HT1080 (cell line): ENCODE measurements around the gene KICS2. TPM values are rescaled to one million over a fixed set of nuclear protein-coding genes. Genes with fewer than 3 reads are reported as not detected.

Experiments
- DNase-seq: peaks from one replicate; pipeline ENCODE4 v3.0.0-alpha.2; 2015; ENCODE audit warnings: low read depth
- polyA plus RNA-seq, 2 experiments: library from polyadenylated mRNA; depleted of rRNA; stranded (reverse); fragments of >200 nt; gene quantifications; 2 replicates each; pipeline ENCODE4 v1.2.3, GENCODE V29; 2015
- total RNA-seq: library from RNA; depleted of rRNA; stranded (reverse); fragments of >200 nt; shearing (Covaris generic); gene quantifications from 2 replicates; pipeline ENCODE4 v1.2.3, GENCODE V29; 2014; rRNA removed

Gene KICS2
- 7.1 and 10.7 TPM in 2 replicates for total RNA-seq
- 7.2 and 7.9 TPM in 2 replicates for polyA plus RNA-seq (2015; cell fraction: cytosol; rRNA removed)
- polyA plus RNA-seq (2015; cell fraction: nucleus; rRNA removed): 6.9 and 7.5 TPM in 2 replicates

DNA sequence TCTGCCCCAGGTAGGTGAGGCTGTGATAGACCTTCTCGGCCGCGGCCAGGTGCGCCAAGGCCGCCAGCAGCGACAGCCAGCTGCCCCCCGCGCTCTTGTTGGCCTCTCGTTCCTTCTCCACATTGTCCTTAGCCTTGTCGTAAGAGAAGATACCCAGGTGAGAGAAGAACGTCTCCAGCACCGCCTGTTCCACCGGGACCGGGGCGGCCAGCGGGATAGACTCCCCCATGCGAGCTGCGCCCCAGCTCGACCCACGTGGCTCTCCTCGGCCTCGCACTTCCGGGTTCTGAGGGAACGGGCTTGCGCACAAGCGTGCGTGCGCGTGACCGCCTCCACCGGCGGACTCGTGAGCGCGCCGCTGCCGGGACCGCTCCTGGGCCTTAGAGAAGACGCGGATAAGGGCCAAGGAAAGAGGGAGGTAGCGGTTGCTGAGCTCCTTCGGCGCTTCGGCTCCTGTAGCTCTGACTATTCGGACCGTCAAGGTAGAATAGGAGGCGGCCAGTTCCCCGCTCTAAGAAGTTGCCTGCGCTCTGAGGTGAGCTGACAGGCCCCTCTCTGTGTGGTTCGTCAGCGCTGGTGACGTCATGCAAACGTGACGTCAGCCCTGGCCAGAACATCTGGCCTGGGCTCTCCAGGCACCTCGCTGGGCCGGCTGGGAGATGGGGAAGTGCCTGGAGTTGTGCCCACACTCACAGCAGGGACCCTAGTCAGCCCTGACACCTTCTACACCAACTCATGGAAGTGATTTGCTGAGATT lies at the start of gene KICS2:
Gene KICS2 (minus strand): TSS at position 288 of the 757 bp plus-strand sequence. CDS start 59 bp downstream, at position 229.
- DNase-seq: peak; percentile 91

DNA sequence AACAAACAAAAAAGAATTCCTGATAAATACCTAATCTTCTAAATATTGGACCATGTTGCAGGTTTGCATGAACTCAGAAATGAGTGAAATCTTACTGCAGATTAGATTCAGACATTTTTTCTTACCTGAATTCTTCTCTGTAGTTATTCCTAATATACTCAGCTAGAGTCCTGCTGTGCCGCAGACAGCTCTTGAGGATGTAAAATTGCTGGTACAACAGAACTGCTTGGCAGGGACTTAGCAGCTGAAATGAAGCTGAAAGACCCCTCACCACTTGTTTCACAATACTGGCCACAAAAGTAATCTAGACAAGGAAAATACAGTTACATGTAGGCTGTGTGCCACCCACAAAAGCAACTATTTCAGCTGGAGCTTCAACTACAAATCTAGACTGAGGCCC lies 48.3 kb upstream of the KICS2 start:
- no peak for DNase-seq

DNA sequence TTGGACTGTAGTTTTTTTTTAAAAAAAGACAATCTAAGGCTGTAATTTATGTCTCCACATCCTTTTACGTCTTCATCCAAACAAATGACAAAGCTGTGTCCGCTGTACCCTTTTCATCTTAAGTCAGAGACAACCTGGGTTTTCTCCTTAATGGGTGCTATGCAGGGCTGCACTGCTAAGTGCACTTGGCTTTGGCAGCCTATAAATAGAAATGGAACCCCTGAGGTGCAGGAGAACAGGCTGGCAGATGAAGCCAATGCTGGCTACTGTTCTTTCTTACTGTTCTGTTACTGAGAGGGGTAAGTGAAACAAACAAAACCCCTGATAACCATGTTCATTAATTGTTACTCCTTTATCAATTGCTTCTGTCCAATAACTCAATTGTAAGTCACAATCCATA lies 47.1 kb upstream of the KICS2 start:
- DNase-seq: no peak

DNA sequence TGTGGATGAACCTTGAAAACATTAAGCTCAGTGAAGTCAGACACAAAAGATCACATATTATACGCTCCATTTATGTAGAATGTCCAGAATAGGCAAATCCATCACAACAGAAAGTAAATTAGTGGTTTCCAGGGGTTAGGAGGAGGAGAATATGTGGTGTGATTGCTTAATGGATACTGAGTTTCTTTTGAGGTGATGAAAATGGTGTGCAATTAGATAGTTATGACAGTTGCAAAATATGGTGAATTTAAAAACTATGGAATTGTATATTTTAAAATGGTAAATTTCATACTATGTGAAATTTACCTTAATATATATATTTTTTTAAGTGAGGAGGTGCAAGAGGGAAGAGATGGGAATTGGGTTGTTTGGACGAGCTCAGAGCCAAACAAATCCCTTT lies 46.3 kb upstream of the KICS2 start:
- no peak for DNase-seq

DNA sequence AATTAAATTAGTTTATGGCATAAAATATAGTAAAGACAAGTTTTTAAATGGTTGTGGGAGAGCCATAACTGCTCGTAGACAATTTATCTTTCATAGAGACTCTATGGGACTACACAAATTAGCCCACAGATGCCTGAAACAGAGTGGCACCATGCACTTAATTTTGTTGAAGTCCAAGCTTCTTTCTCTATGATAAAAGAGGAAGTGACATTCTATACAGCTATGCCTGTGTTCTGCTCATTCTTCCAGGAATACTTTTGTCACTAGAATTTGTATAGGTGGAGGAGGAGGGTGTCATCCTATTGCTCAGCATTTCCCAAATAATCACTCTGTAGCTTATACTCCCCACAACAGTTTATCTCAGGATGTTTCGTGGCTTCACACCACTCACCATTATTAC lies 43.7 kb upstream of the KICS2 start:
- no peak for DNase-seq

DNA sequence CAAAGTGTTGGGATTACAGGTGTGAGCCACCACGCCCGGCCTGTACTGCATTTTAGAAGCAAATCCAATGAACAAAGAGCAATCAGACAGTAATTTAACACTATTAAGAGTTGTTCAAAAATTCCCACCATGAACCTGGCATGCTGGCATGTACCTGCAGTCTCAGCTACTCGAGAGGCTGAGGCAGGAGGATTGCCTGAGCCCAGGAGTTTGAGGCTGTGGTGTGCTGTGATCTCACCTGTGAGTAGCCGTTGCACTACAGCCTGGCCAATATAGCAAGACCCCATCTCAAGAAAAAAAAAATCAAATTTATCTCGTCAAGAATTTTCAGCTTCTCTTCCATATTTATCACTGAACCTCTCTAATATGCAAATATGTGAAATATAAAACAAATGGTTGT lies 39.7 kb upstream of the KICS2 start:
- DNase-seq: no peak

DNA sequence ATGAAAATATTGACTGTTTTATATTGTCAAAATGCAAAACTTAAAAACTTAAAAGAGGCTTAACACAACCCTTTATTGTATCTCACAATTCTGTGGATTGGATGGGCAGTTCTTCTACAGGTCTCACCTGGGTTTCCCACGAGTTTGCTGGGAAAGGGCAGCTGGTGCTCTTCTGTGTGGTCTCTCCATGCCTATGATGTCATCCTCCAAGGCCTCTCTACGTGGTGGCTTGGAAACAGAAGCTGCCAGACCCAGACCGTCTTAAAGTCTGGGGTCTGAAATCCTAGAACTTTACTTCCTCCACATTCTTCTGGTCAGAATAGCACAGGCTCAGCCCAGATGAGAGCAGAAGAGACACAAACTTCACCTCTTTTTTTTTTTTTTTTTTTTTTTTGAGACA lies 36.5 kb upstream of the KICS2 start:
- DNase-seq: no peak

DNA sequence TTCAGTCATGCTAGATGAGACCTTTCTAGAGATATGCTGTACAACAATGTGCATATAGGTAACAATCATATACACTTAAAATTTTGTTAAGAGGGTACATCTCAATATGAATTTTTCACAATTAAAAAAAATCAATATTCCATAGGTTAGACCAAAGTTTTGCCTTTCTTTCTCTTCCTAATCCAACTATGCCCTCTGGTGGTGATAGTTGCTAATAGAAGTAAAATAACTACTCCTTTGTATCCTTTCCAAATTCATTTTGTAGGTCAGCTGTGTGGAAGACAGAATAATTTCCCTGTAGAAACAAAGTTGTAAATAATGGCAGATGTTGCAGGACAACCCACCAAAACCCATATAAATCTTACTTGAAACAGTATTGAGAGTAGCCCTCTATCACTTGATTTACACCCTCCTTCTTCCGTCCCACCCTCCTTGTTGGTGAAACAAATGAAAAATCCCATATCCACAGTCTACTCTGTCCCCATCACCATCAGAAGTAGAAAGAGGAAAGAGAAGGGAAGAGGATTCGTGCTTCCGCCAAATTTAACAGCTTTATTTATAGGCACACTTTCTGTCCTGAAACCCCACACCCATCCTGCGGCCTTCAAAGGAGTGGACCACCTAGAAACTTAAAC lies 34.2 kb upstream of the KICS2 start:
- DNase-seq: peak; percentile 50

DNA sequence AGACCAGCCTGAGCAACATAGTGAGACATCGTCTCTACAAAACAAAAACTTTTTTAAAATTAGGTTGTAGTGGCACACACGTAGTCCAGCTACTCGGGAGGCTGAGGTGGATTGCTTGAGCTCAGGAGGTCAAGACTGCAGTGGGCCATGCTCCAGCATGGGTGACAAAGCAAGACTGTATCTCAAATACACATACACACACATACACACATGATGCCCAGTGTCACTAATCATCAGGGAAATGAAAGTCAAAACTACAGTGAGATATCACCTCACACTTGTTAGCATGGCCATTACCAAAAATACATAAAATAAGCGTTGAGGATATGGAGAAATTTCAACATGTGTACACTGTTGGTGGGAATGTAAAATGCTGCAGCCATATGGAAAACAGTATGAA lies 33.2 kb upstream of the KICS2 start:
- DNase-seq: no peak

DNA sequence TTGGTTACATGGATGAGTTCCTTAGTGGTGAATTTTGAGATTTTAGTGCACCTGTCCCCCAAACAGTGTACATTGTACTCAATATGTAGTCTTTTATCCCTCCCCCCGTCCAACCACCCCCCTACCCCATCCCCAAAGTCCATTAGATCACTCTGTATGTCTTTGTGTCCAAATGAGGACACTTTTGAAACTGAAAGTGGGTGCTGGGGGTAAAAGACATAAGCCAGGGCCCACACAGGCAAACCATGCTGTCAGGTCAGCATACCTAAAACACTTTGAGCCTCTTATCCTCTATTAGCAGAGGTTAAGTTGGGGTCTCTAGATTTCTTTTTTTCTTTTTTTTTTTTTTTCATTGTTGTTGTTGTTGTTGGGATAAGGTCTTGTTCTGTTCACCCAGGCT lies 31.3 kb upstream of the KICS2 start:
- no peak for DNase-seq

DNA sequence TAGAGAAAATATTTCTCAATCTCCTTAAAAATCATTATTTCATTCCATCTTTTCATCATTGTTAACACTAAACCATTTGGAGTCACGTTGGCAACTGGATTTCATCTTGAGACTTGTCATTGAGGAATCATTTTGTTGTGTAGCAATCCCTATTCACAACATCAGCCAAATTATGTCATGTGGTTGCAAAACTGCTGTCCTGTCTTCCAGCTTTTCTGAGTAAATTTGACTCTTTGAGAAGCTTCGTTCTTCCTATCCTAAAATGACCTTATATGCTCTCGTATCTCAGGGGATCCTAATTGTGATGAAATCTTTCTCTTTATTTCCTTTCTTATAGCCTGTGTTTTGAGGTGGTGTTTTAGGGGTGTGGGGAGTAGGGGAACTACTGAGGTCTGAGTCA lies 30.6 kb upstream of the KICS2 start:
- DNase-seq: no peak

DNA sequence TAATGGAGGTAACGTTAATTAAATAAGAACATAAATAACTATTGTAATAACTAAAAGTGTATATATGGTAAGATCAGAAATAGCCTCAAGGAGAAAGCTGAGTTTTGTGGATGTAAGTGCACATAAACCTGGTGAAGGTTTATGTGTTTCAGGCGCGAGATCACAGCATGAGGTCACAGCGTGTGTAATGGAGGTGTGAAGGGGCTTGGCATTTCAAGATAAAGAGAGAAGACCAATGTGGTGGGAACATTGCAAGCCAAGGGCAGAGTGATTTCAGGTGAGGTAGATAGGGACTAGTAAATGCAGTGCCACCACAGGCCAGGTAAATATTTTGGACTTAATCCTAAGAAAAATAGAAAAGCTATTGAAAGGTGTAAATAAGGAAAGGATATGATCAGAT lies 21.7 kb upstream of the KICS2 start:
- no peak for DNase-seq

DNA sequence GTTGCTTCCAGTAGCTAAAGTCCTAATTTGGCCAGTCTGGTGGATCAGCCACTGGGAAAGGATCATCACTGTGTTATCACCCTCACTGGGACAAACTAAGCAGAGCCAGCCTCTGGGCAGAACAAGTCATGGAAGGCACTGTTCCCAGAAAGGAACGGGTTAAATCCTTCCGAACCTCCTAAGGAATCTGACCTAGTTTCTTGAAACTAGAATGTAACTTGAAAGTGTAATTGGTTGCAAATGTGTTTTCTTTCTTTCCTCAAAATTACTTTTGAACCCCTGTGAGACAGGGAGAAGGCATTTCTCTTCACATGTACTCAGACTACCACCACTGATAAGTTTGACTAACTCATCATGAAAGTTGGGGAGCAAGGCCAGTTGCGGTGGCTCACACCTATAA lies 18.7 kb upstream of the KICS2 start:
- no peak for DNase-seq

DNA sequence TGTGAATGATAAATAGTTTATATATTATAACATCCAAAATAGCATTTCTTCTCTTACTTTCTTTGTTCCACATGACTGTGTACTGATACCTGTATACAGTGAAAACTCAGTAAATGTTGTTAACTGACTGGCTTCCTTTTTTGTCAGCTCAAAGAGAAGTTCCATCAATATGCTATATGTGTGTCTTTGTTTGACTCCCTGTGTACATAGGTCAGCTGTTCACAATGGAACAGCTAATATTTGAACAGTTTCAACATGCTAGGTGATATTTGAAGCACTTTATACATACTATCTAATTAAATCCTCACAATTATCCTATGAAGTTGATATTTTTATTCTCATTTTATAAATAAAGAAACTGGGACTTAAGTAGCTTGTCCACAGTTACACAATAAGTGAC lies 15.3 kb upstream of the KICS2 start:
- no peak for DNase-seq

DNA sequence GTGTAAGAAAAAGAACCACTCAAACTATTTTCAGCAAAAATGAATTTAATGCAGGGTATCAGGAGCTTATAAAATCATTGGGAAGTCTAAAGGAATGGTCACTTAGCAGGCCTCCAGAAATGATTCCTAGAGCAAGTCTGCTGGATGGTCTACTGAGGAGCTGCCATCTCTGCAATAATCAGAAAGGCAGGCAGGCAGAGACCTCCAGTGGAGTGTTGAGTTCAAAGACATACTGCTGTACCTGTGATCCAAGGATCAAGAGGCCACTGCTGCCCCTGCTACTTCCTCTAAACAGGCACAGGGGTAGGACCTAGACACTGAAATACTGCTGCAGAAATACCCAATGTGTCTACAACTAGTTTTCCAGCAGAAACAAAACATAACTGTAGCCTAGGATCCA lies 14.5 kb upstream of the KICS2 start:
- peak; percentile 29 for DNase-seq

DNA sequence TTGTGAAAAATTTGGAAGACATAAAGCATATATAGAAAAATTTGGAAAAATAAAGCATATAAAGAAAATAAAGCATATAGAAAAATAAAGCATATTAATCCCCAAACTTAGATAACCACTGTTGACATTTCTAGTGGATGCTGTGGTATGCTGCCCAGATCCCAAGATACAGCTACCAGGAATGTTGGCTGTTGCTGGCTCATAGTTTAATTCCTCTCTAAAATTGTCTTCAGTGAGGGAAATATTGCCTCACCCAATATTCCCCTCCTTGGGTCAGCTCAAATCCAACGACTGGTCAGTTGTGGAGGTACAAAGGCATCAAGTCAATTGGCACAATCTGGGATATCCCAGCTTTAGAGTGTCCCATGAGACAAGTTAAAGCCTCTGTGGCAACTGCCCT lies 10.1 kb upstream of the KICS2 start:
- DNase-seq: no peak

DNA sequence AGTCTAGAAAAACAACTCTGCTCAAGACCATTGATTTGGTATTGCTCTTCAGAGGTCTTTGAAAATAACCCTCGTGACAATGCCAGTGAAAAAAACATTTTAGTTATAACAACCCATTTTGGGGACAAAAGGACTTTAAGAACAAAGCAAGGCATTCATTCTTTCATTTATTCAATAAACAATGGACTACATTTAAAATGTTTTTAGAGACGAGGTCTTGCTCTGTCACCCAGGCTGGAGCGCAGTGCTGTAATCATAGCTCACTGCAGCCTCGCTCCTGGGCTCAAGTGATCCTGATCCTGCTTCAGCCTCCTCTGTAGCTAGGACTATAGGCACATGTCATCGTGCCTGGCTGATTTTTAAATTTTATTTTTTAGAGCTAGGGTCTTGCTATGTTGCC lies 7.7 kb upstream of the KICS2 start:
- no peak for DNase-seq

DNA sequence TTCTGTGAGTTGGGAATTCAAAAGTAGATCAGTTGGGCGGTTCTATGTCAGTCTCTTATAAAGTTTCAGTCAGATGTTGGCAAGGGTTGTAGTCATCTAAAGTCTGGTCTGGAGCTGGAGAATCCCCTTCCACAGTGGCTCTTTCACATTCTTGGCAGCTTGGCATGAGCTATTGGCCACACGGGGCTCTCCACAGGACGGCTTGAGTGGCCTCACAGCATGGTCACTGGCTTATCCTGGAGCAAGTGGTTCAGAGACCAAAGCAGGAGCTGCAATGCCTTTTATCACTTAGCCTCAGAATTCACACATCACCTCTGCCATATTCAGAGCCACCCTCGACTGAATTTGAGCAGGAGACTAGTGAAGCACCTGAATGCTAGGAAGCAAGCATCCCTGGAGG lies 7.1 kb upstream of the KICS2 start:
- DNase-seq: no peak

DNA sequence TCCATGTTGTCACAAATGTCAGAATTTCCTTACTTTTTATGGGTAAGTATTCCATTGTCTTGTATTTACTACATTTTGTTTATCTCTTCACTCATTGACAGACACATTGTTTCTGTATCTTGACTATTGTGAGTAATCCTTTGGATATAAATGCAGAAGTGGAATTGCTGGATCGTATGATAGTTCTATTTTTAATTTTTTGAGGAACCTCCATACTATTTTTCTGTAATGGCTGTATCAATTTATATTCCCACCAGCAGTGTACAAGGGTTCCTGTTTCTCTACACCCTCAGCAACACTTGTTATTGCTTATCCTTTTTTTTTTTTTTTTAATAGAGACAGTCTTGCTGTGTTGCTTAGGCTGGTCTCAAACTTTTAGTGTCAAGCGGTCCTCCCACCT lies 3.5 kb upstream of the KICS2 start:
- no peak for DNase-seq

DNA sequence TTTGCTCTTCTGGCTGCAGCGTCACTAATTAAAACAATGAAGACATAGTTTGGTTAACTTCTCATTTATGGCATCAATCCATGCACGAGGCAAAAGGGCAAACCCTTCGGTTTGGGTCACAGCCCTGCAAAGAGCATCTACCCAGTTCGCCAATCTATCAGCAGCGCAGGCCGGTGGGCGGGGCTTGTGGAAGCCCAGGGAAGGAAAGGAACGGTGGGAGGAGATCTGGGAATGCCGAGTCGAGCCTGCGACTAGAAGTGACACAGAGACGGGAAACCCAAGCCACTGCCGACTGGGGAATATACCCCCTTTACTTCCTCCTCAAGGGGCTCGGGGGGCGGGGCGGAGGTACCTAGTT lies 466 bp downstream of the KICS2 start:
- DNase-seq: peak; percentile 83

DNA sequence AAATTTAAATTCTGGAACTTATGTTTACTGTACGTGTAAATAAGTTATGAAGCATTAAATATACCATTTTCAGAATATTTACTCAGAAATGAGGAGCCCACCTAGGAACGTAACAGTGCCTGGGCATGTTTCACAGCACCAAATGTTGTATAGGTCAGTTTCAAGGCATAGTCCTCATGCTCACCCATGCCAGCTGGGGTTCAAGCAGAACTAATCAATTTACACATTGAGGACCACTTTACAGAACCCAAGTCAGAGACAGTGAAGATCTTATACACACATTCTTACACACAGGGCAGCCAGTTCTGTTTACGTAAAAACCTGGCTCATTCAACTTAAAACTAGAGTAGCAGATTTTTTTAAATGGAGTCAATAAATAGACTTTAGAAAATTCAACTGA lies 2.0 kb downstream of the KICS2 start:
- DNase-seq: no peak

DNA sequence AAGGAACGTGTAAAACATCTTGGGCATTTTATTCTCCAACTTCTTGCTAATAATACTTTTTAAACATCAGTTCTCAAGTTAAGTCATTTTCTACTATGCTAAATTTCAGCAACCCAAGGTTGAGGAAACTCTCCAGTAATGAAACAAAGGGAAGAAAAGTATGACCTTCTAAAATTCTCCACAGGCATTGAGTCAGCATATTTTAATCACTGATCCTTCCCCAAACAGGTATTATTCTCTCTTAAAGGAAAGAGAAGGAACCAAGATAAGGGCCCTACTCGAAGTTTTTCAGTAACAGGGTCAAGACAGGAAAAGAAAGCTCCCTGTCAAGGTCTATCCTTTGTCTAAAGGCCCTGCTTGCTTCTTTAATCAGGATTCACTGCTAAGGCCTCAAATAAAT lies 3.0 kb downstream of the KICS2 start:
- no peak for DNase-seq

DNA sequence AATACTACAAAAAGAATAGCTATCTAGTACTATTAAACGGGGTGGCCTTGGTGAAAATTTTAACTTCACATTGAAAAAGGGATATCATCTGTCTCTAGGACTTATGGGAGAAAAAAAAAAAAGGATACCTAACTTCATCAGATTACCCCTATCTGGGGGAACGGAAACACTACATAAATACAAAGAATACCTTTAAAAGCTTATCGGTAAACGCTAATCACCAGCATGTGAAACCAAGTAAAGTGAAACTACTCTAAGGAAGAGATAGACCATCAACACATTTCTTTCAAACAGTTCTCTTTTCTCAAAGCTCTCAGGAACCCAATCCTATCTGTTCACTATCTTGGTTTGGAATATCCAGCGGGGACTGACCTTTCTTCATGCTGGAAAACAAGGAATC lies 3.5 kb downstream of the KICS2 start:
- DNase-seq: no peak
